OCI-LY7 (cell line): Measurements from ENCODE around the gene PRSS38. TPM values are rescaled to one million over a fixed set of nuclear protein-coding genes. Genes with fewer than 3 reads are reported as not detected.
"Not testable (repeated sequence)": the region's sequence is repeated elsewhere in the genome, so short reads cannot be mapped to it uniquely, and the experiment has no call there.

Experiments
- BruUV-seq: library from RNA; stranded (reverse); fragments of 400-500 nt; replicated peaks from 2 replicates; lab custom pipeline; 2021; lab: Mats Ljungman, UMichigan
- CTCF ChIA-PET: fragments of 300-600 bp; sonication (Branson Sonifier 250); formaldehyde crosslinking; loops from one replicate; lab custom pipeline; 2022; ENCODE audit warnings: antibody characterized with exemption; ENCODE audit not compliant: unreplicated experiment; lab: Charles Lee
- POLR2A ChIA-PET: fragments of 300-600 bp; sonication (Branson Sonifier 250); formaldehyde crosslinking; loops from one replicate; lab custom pipeline; 2022; ENCODE audit warnings: antibody characterized with exemption; lab: Charles Lee
- DNase-seq: peaks from one replicate; pipeline ENCODE4 v3.0.0-alpha.2; 2015; ENCODE audit warnings: low spot score
- H2AFZ ChIP-seq: fragments of 200-600 bp; sonication (generic), shearing (Covaris generic); 2 replicates; pipeline ENCODE4 v1.6.1; 2014; ENCODE audit warnings: mild to moderate bottlenecking, antibody characterized with exemption, low read length, moderate library complexity
- H3K27ac ChIP-seq: fragments of 200-600 bp; sonication (generic); 2 replicates; pipeline ENCODE4 v1.5.1; 2014; ENCODE audit warnings: mixed run types, low read depth, mild to moderate bottlenecking, moderate library complexity, low read length, inconsistent platforms; ENCODE audit not compliant: poor library complexity, severe bottlenecking
- H3K36me3 ChIP-seq: fragments of 200-600 bp; sonication (generic); 2 replicates; pipeline ENCODE4 v1.6.1; 2014; ENCODE audit warnings: mild to moderate bottlenecking, antibody characterized with exemption, low read length, moderate library complexity, mixed read lengths; ENCODE audit not compliant: insufficient read depth
- H3K4me1 ChIP-seq: fragments of 200-600 bp; sonication (generic); 2 replicates; pipeline ENCODE4 v1.5.1; 2014; ENCODE audit warnings: mild to moderate bottlenecking, low read length; ENCODE audit not compliant: insufficient read depth, poor library complexity, severe bottlenecking
- H3K4me2 ChIP-seq: fragments of 200-600 bp; sonication (generic); 2 replicates; pipeline ENCODE4 v1.6.1; 2014; ENCODE audit warnings: mild to moderate bottlenecking, low read length
- H3K4me3 ChIP-seq: fragments of 200-600 bp; sonication (generic); 2 replicates; pipeline ENCODE4 v1.5.1; 2014; ENCODE audit warnings: mild to moderate bottlenecking, low read depth, low read length; ENCODE audit not compliant: poor library complexity, severe bottlenecking
- H3K79me2 ChIP-seq: fragments of 200-600 bp; sonication (generic); 2 replicates; pipeline ENCODE4 v1.6.1; 2016; ENCODE audit warnings: low read depth, mild to moderate bottlenecking, low read length, moderate library complexity, mixed read lengths; ENCODE audit not compliant: insufficient read depth
- H3K9me2 ChIP-seq: fragments of 200-600 bp; sonication (generic); 2 replicates; pipeline ENCODE4 v1.6.1; 2016; ENCODE audit warnings: mild to moderate bottlenecking, low read length, mixed read lengths; ENCODE audit not compliant: insufficient read depth
- H3K9me3 ChIP-seq: fragments of 200-600 bp; sonication (generic); 2 replicates; pipeline ENCODE4 v1.6.1; 2014; ENCODE audit warnings: mild to moderate bottlenecking, mixed run types, low read length, mixed read lengths
- H4K20me1 ChIP-seq: fragments of 200-600 bp; sonication (generic); 2 replicates; pipeline ENCODE4 v1.6.1; 2014; ENCODE audit warnings: mild to moderate bottlenecking, antibody characterized with exemption, low read length, moderate library complexity, mixed read lengths; ENCODE audit not compliant: insufficient read depth
- CTCF ChIP-seq: fragments of 200-600 bp; sonication (generic); conservative IDR thresholded peaks from 2 replicates; pipeline ENCODE4 v1.5.1; 2014; ENCODE audit warnings: mild to moderate bottlenecking, antibody characterized with exemption, low read length, moderate library complexity, mixed read lengths
- EZH2phosphoT487 ChIP-seq: fragments of 200-600 bp; sonication (generic); IDR thresholded peaks from 2 replicates; pipeline ENCODE4 v1.6.1; 2018; ENCODE audit warnings: low read depth, borderline replicate concordance, mild to moderate bottlenecking, mixed run types, antibody characterized with exemption, low read length, moderate library complexity, mixed read lengths
- intact Hi-C: fragments of 100-400 bp; cut with micrococcal nuclease; formaldehyde crosslinking; loops from one replicate; pipeline ENCODE4 v1.10.0; 2022; ENCODE audit not compliant: unreplicated experiment
- total RNA-seq, 2 experiments: library from RNA; depleted of rRNA in 1 of 2; stranded (reverse); fragments of >200 nt in 1 of 2; shearing (Covaris generic) in 1 of 2; gene quantifications; 2 replicates each; pipeline ENCODE4 v1.2.3, GENCODE V29; 2014 to 2022

The PRSS38 gene
- total RNA-seq, 2 experiments from 2014 or later = not detected

- Histone ChIP-seq H3K79me2 (no peaks in the 10 kb centered on the region), H3K36me3 (no peaks in the 10 kb centered on the region), H3K9me3 (no peaks in the 10 kb centered on the region), H3K9me2 (no peaks in the 10 kb centered on the region), H3K4me3 (no peak overlapping the region), H3K4me1 (no peaks in the 10 kb centered on the region), H2AFZ (no peak overlapping the region), H3K27ac (no peak overlapping the region), H4K20me1 (no peaks in the 10 kb centered on the region), H3K4me2 (no peak overlapping the region)
- CTCF ChIA-PET = no interaction called here
- DNase-seq = no peak
- TF ChIP-seq CTCF (no peak), EZH2phosphoT487 (no peak)
- intact Hi-C loops = no loop called here
- POLR2A ChIA-PET = no interaction called here
- BruUV-seq = no TSS peak
Measured at GRCh38 chr1:227845147-227845458, 29.6 kb downstream of the PRSS38 start.

GRCh38 chr1:227845519-227845918, 30.0 kb downstream of the PRSS38 start:
- Histone ChIP-seq H3K4me1 (no peaks in the 10 kb centered on the region), H3K79me2 (no peaks in the 10 kb centered on the region), H3K9me3 (no peaks in the 10 kb centered on the region), H4K20me1 (no peaks in the 10 kb centered on the region), H3K36me3 (no peaks in the 10 kb centered on the region), H3K27ac (no peak overlapping the region), H2AFZ (no peak overlapping the region), H3K4me3 (no peak overlapping the region), H3K9me2 (no peaks in the 10 kb centered on the region), H3K4me2 (no peak overlapping the region)
- BruUV-seq = no TSS peak
- CTCF ChIA-PET = no interaction called here
- intact Hi-C loops = no loop called here
- POLR2A ChIA-PET = no interaction called here
- TF ChIP-seq CTCF (no peak), EZH2phosphoT487 (no peak)
- DNase-seq = no peak

GRCh38 chr1:227846265-227846858, 30.9 kb downstream of the PRSS38 start:
- no TSS peak for BruUV-seq
- H3K9me3 ChIP-seq = no peaks in the 10 kb centered on the region
- H2AFZ ChIP-seq = no peak overlapping the region
- no peaks in the 10 kb centered on the region for H4K20me1 ChIP-seq
- CTCF ChIA-PET = no interaction called here
- POLR2A ChIA-PET = no interaction called here
- TF ChIP-seq EZH2phosphoT487 = no peak
- no peak for TF ChIP-seq CTCF
- no peak overlapping the region for H3K27ac ChIP-seq
- intact Hi-C loops = no loop called here
- H3K4me1 ChIP-seq = no peaks in the 10 kb centered on the region
- H3K9me2 ChIP-seq = no peaks in the 10 kb centered on the region
- no peak overlapping the region for H3K4me2 ChIP-seq
- no peaks in the 10 kb centered on the region for H3K79me2 ChIP-seq
- H3K4me3 ChIP-seq = no peak overlapping the region
- DNase-seq = no peak
- no peaks in the 10 kb centered on the region for H3K36me3 ChIP-seq

DNA sequence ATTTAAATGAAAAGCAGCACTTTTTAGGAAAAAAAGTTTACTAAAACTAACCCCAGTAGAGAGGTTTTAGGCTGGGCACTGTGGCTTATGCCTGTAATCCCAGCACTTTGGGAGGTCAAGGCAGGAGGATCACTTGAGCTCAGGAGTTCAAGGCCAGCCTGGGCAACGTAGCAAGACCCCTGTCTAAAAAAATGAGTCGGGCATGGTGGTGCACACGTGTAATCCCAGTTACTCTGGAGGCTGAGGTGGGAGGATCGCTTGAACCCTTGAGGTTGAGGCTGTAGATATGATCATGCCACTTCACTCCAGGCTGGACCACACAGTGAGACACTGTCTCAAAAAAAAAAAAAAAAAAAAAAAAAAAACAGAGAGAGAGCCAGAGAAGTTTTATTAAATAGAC, 31.6 kb downstream of the PRSS38 start:
- DNase-seq, BruUV-seq, H4K20me1 ChIP-seq, CTCF ChIA-PET, H3K4me1 ChIP-seq, POLR2A ChIA-PET, H3K4me2 ChIP-seq, H3K36me3 ChIP-seq, intact Hi-C loops, H3K79me2 ChIP-seq, H3K4me3 ChIP-seq, H3K9me3 ChIP-seq, H2AFZ ChIP-seq, H3K9me2 ChIP-seq, H3K27ac ChIP-seq: not testable (repeated sequence)
